GM19025 (cell line): ENCODE results near the gene DGLUCY.
"Not testable (repeated sequence)": the region's sequence is repeated elsewhere in the genome, so short reads cannot be mapped to it uniquely, and the experiment has no call there.

Experiments used
- ATAC-seq: cut with Tn5 transposase; IDR thresholded peaks from one replicate; pipeline ENCODE4 v1.9.1; 2021; ENCODE audit warnings: mild to moderate bottlenecking, low read depth, moderate library complexity; ENCODE audit not compliant: unreplicated experiment

Gene DGLUCY, protein sequence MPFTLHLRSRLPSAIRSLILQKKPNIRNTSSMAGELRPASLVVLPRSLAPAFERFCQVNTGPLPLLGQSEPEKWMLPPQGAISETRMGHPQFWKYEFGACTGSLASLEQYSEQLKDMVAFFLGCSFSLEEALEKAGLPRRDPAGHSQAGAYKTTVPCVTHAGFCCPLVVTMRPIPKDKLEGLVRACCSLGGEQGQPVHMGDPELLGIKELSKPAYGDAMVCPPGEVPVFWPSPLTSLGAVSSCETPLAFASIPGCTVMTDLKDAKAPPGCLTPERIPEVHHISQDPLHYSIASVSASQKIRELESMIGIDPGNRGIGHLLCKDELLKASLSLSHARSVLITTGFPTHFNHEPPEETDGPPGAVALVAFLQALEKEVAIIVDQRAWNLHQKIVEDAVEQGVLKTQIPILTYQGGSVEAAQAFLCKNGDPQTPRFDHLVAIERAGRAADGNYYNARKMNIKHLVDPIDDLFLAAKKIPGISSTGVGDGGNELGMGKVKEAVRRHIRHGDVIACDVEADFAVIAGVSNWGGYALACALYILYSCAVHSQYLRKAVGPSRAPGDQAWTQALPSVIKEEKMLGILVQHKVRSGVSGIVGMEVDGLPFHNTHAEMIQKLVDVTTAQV

DNA sequence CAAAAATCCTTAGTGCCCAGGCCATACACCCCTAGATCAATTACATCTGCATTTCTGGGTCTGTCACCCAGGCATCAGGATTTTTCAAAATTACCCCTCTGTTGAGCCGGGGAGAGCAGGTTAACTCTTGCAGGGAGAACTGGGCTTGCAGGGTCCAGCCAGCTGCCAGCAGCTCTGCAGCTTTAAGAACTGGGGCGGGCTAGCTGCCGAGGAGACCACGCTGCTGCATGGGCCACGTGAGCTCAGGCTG lies at the start of gene DGLUCY:
Gene DGLUCY (plus strand): TSS at position 245 of the 250 bp plus-strand sequence. CDS start 46,222 bp downstream, outside the sequence.
- peak; percentile 63 for ATAC-seq

DNA sequence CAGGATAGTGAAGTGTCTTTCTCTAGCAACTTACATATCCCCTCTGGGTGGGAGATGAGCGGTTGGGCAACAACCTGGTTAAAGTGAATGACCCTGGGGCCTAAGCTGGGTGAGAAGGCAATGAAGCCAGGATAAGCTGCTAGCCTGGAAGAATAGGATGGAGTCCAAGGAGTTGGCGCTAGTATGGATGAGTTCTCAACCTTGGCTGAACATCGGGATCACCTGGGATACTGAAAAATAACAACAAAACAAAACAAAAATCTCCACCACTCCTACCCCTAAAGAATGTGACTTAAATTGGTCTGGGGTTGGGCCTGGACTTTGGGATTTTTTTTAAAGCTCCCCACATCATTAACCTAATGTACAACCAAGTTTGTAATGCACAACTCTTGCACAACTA lies 48.6 kb upstream of the DGLUCY start:
- ATAC-seq = no peak

DNA sequence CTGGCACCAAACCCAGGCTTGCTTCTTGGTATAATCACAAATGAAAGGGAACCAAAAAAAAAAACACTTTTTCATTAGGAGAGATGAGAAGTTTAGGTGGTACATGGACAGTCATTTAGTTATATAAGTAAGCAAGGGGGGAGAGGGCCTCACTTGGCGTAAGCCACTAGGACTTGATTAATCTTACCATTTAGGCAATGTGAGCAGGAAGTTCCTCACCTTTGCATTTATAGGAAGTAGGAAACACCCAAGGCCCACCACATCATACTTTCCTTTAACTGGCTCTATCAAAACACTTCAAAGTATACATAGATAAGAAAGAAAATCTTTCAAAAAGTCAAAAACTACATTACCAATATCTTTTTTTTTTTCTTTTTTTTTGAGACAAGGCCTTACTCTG lies 46.7 kb upstream of the DGLUCY start:
- no peak for ATAC-seq

DNA sequence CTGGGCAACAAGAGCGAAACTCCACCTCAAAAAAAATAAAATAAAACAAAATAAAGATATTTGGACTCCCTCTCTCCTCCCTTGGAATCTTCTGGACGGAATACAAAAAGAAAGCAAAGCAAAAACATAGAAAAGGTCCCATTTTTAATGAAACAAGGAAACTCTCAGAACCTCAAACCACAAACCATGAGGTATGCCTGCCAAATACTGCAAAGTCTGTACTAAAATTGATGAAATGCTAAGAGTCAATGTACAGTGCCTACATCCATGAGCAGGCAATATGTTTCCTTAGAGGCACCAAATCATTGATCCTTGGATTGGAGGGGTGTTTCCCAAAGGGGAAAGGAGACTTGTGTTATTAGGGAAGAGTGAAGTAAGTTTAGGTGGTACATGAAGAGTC lies 45.2 kb upstream of the DGLUCY start:
- ATAC-seq = no peak

DNA sequence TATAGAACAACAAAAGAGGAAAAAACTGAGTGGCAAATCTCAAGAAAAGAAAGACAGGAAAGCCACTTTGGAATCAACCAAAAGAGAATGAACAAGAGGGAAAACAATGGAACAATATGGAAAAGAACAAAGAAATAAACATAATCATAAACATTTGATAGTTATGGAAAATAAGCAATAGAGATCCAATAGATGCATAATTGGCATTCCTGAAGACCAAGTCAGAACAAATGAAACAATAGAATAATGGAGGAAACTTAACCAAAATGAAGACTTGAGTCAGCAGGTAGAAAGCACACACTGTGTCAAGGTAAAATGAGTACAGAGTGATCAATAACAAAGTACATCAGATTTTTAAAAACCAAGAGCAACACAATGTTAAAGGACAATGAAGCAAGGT lies 43.3 kb upstream of the DGLUCY start:
- ATAC-seq = no peak

DNA sequence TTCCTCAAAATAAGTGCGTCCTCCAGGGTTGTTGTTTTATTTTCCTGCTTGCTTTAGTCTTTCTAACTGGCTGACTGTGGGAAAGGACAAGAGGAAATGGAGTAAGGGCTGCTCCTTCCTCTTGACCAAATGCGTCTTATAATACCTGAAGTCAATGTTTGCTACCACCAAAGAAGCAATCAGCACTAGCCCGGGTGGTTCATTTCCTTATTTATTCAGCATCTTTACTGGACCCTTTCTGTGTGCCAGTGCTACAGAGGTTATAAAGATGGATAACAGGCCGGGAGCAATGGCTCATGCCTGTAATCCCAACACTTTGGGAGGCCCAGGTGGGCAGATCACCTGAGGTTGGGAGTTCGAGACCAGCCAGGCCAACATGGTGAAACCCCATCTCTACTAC lies 38.3 kb upstream of the DGLUCY start:
- ATAC-seq = no peak

DNA sequence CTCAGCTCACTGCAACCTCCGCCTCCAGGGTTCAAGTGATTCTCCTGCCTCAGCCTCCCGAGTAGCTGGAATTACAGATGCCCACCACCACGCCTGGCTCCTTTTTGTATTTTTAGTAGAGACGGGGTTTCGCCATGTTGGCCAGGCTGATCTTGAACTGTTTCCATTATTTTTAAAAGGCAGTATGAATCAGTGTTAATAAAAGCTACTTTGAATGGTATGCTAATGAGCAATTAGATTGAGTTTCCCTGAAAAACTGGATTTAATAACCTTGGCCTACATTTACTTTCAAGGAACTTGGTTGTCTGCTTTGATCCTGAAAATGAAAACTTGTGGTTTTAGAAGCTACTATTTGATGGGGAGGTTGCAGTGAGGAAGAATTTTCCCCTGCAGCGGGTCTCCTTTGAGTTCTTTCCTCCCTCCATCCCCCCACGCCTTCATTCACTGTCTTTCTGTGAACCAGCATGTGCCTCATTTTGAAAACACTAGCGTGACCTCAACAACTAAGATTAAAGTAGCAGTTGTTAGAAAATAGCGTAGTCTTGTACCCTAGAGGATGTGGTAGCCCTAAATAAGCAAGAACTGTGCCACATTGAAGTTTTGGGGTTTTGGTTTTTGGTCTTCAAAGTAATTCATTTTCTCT lies 35.7 kb upstream of the DGLUCY start:
- ATAC-seq = no peak

DNA sequence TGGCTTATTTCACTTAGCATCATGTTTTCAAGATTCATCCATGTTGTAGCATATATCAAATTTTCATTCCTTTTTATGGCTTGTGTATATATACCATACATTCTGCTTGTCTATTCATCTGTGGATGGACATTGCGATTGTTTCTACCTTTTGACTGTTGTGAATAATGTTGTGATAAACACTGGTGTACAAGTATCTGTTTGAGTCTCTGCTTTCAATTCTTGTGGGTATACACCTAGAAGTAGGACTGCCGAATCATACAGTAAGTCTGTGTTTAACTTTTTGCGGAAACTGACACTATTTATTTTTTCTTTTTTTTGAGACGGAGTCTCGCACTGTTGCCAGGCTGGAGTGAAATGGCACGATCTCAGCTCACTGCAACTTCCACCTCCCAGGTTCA lies 33.8 kb upstream of the DGLUCY start:
- no peak for ATAC-seq

DNA sequence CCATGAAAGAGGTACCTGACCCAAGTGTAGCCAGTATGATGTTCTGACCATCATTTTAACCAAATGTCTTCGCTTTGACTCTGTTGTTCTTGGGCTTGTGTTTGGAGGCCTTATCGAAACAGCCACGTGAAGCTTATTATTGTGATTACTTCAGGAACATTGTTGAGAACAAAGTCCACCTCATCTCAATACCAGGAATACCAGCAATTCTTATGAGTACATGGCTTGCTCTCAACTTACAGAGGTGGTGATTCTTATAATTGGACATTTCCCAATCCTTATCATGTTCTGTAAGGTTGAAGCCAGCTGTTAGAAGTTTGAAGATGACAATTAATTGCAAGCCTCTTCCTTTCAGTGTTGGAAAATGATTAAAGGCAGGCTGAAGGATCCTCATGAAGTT lies 31.6 kb upstream of the DGLUCY start:
- no peak for ATAC-seq

DNA sequence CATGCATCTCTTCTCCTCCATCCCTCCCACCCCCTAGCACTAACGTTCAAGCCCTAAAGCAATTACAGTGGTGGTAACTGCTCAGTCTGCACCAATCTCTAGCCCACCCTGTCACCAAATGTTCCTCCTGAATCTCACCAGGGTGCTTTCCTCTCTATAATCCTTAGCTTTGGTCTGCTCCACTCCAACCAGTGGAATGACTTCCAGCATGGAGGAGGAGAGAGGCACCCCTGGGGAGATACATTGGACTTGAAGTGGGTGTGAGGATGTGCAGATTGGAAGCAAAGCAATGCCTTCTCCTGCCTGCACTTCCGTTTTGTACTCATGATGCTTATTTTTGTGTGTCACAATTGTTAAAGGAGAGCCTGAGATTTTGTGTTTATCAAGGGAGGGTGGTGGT lies 29.4 kb upstream of the DGLUCY start:
- no peak for ATAC-seq

DNA sequence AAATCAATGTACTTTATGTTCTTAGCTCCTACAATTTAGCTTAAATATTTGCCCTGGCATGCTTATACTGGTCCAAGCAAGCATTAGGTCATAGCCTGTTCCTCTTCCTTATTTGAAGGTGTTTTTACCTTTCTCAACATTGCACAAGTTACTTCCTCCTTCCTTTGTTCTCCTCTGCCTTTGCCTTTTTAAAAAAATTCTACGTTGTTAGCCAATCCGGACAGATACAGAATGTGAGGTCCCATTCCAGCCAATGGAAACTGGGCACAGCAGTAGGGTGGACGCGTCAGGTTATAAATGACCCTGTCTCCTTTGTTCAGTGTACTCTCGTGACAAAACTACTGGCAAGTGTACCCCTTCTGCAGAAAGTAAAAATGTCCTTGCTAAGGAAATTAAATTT lies 26.4 kb upstream of the DGLUCY start:
- ATAC-seq = not testable (repeated sequence)

DNA sequence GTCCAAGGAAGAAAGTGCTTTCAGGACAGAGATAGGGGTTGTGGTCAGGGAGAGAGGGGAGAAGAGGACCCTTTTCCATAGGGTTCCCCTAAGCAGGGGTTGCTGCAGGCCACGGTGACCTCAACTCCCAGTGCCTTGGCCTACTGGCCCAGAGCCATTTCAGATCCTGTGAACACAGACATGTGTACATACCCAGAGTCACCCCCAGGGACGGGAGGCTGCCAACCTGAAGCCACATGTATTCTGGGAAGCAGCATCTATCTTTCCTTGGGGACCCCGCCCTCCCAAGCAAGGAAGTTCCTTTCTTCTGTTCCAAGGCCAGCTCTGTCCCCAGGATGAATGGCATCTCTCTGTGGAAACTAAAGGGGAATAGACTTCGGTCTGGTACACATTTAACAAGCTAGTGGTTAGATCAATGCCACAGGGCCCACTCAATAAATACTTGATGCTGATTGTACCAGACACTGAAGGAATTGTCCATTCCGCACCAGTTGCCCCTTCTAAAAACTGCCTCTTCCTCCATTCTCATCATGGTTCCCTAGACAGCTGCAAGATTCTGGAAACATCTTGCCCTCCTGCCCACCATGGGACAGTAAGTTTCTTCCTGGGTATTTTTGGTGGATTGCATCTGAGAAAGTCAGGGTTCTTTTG lies 25.2 kb upstream of the DGLUCY start:
- ATAC-seq = no peak

DNA sequence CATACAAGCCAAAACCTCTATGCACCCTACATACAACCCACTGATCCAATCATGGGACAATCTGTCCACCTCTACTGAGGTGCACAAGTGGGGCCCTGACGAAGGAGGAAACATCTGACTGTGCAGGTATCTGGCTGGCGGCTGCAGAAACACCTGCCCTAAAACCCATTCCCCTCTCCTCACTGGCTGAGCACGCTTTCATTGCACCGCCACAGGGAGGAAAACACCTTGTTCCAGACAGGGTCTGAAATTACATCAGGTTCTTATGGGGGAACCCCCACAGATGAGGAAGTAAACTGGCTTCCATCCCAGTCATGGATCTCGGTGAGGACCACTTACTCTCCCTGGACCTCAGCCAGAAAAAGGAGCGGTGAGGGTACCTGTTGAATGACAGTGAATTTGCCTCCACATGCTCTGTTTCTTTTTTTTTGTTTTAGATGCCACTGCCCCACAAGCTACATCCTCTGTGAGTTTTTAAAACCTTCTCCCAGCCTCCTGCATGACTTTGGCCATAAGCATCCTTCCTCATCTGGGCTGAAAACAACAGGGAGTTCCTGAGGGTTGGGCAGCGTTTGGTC lies 23.8 kb upstream of the DGLUCY start:
- no peak for ATAC-seq

DNA sequence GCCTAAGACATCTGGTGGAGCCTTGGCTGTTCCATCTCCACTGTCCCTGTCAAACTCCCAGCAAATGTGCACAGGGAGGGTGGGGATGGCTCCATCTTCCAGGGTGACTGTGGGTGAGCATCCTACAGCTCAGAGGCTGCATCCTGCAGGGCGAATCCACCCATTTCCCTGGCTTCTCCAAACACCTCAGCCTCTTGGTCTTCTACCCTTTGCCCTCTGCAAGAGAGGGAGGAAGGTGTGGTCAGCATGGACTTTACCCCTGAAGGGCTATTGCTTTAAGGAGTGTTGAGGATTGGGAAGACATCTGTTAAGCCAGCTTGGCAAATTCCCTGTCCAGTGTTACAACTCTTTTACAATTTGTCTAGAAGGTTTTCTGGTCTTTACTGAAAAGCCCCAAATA lies 23.1 kb upstream of the DGLUCY start:
- no peak for ATAC-seq

DNA sequence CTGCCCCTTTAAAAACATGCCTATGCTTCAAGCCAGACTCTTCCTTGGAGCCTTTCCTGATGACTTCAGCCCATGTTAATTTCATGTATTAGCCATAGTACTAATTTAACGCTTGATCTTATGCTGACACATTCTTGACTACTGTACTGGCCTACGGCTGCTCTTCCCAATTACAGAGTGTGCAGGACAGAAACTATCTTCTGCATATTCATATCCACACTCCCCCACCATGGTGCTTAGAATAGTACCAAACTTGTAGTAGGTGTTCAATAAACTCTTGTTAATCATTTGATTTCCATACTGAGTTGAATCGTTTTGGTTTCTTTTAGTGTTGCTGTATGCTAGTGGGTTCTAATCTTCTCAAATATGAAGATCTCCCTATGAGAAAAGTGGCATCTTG lies 21.8 kb upstream of the DGLUCY start:
- ATAC-seq = no peak

DNA sequence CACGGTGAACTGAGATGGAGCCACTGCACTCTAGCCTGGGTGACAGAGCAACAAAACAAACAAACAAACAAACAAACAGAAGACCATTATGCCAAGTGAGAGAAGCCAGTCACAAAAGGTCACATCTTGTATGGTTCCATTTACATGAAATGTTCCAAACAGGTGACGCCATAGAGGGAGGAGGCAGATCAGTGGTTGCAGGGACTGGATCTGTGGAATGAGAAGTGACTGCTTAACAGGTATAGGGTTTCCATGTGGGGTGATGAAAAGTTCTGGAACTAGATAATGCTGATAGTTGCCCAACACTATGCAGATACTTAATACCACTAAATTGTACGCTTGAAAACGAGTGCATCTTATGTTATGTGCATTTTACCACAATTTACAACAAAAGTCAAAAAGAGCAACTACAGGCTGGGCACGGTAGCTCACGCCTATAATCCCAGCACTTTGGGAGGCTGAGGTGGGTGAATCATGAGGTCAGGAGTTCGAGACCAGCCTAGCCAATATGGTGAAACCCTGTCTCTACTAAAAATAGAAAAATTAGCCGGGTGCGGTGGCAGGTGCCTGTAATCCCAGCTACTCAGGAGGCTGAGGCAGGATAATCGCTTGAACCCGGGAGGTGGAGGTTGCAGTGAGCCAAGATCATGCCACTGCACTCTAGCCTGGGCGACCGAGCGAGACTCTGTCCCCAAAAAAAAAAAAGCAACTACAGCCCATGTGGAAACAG lies 20.0 kb upstream of the DGLUCY start:
- ATAC-seq = not testable (repeated sequence)

DNA sequence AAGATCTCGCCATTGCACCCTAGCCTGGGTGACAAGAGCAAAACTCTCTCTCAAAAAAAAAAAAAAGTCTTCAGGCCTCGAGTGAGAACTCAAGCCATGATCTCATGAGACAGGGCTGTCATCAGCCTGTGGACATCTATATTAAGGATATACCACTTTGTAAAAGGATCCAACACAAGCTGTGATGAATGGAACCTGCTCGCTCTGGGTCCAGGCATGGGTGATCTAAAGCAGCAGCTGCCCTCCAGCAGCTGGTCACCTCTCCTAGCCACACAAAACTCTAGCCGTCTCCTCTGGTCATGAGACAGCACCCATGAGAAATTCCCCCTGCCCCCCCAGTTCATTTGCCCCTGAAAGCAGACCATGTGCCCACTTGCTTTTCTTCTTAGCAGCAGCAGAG lies 19.1 kb upstream of the DGLUCY start:
- ATAC-seq = no peak

DNA sequence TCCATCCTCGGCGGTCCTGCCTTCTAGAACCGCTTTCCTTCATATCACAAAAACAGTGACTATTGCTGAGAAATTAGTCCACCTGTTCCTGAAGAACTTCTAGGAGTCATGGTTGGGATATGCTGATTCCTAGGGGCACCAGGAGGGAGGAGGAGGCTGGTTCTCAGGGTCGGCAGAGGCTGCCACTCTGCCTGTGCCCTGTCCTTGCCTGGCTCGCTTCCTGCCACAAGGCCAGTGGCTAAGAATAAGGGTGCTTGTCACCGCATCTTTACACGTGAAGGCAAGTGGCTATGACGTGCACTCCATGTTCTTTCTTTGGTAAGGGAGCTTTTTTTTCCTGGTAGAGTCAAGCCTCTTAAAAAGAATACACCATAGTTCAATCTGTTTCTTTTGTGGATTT lies 18.7 kb upstream of the DGLUCY start:
- no peak for ATAC-seq

DNA sequence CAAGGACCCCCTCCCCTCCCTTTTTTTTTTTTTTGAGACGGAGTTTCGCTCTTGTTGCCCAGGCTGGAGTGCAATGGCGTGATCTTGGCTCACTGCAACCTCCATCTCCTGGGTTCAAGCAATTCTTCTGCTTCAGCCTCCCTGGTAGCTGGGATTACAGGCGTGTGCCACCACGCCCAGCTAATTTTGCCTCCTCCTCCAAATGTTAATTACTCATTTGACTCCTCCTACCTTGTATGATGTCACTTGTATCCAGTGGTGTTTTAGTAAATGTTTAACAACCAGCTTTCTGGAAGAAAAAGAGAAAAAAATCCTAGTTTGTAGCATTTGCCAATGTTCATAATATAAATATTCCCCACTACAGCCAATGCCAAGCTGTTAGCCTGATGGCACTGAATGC lies 16.2 kb upstream of the DGLUCY start:
- ATAC-seq = not testable (repeated sequence)

DNA sequence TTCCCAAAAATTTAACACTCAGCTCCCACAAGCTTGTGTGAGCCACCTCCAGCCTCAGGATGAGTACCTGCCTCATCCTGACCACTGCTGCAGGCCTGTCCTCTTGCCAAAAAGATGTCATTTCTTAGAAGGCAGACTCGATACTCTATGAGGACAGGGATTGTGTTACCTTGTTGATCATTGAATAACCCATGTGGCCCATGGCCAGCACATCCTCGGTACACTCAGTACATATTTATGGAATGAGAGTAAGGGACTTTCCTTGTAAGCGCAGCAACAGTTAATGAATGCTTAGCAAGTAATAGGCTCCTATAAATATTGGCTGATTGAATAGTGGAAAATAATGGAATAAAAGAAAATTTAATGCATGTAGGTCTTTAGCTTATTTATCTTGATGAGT lies 15.3 kb upstream of the DGLUCY start:
- ATAC-seq = no peak

DNA sequence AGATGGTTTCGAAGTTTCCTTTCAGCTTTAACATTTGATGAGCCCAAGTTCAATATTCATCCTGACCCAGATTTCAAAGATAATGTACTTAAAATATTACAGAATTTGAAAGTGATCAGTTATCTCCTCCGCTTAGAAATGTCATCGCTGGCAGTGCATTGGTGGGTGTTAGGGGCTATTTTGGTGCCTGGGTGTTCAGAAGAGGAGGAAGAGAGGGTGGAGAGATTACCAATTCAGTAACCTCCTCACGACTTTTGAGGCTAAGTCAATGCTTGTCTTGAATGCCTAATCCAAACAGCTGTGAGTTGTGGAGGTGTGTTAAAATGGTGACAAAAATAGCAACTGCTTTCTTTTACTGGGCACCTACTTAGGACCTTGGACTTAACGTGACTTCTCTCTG lies 13.8 kb upstream of the DGLUCY start:
- no peak for ATAC-seq
